Stimulated activated CD8-positive, alpha-beta memory T cell treated with anti-CD3 and anti-CD28 coated beads, Interleukin-4, amount 100 ng/mL, for 1 hour (primary cell): ENCODE results near the gene SMDT1.
"Not testable (repeated sequence)": the region's sequence is repeated elsewhere in the genome, so short reads cannot be mapped to it uniquely, and the experiment has no call there.

Source experiments
- DNase-seq, 2 donors: peaks; one replicate each; pipeline ENCODE4 v3.0.0-alpha.2; 2020; ENCODE audit warnings: low read depth in 2 of 2, low spot score in 1 of 2

Gene SMDT1

GRCh38 chr22:42108848-42109247 is 29.3 kb downstream of the SMDT1 start:
- no peak for DNase-seq

GRCh38 chr22:42111798-42112197 is 32.3 kb downstream of the SMDT1 start:
- DNase-seq: no peak

- not testable (repeated sequence) for DNase-seq
Observed at GRCh38 chr22:42112793-42113192, 33.3 kb downstream of the SMDT1 start.

GRCh38 chr22:42114721-42115120 is 35.2 kb downstream of the SMDT1 start:
- no peak for DNase-seq

GRCh38 chr22:42115420-42115830 is 35.9 kb downstream of the SMDT1 start:
- DNase-seq: not testable (repeated sequence)

GRCh38 chr22:42116848-42117424 is 37.4 kb downstream of the SMDT1 start:
- DNase-seq: no peak

GRCh38 chr22:42120231-42121021 is 40.9 kb downstream of the SMDT1 start:
- DNase-seq: not testable (repeated sequence)

- not testable (repeated sequence) for DNase-seq
Observed at GRCh38 chr22:42123529-42123928, 44.0 kb downstream of the SMDT1 start.

GRCh38 chr22:42127606-42128005 is 48.1 kb downstream of the SMDT1 start:
- no peak for DNase-seq

- not testable (repeated sequence) for DNase-seq
Observed at GRCh38 chr22:42128007-42128406, 48.5 kb downstream of the SMDT1 start.

GRCh38 chr22:42128776-42129694 is 49.5 kb downstream of the SMDT1 start:
- DNase-seq: not testable (repeated sequence)

GRCh38 chr22:42130182-42130581 is 50.7 kb downstream of the SMDT1 start:
- DNase-seq: not testable (repeated sequence)

GRCh38 chr22:42130639-42131431 is 51.3 kb downstream of the SMDT1 start, which contains the start of gene CYP2D6:
Gene CYP2D6, minus strand, starts transcription at chr22:42130810. Its CDS starts 19 bp downstream, at chr22:42130791.
- not testable (repeated sequence) for DNase-seq

GRCh38 chr22:42131562-42131961 is 52.1 kb downstream of the SMDT1 start:
- no peak for DNase-seq

GRCh38 chr22:42132457-42132856 is 53.0 kb downstream of the SMDT1 start:
- no peak for DNase-seq
